ENCODE data around the gene GPX5.

The GPX5 gene

DNA sequence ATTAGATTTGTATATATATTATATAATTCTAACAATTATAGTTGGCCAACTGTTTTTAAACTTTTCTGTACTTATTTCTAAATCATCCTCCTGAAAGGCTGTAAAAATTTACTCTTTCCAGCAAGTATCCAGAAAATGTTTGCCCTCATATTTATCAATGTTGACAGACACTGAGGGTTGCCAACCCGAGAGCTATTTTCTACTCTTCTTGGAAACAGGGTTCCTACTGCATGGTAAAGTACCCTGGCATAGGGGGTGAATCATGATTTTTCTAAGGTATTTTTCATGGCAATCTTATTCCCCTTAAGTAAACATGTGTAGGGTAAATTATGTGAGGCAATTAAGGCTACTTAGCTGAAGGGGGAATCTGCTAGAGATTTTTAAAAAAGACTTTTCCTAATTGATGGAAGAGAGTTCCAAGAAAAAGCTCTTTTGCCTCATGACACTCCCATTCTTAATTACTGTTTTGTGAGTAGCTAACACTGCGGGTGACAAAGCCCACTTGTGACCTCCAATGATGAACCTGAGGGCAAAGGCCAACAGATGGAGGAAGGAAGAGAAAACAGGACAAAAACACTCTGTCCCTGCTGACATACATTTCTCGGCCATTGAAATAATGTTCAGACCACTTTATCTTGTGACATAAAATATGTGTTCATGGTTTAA, 37.9 kb downstream of the GPX5 start:
- TF ChIP-seq POLR2AphosphoS5 (IDR thresholded peaks at IDR 0.05; ENCODE audit: low read depth, low read length) (no peak), SIN3A (IDR thresholded peaks at IDR 0.05; ENCODE audit: borderline replicate concordance, insufficient read depth, low read length) (no peak), FOXP2 (optimal IDR thresholded peaks at IDR 0.05; ENCODE audit: borderline replicate concordance, extremely low read depth, extremely low read length, insufficient read depth) (no peak), TAF1 (IDR thresholded peaks at IDR 0.05; ENCODE audit: borderline replicate concordance, insufficient read depth, low read length) (no peak)
- TF ChIP-seq, protein P1, sequence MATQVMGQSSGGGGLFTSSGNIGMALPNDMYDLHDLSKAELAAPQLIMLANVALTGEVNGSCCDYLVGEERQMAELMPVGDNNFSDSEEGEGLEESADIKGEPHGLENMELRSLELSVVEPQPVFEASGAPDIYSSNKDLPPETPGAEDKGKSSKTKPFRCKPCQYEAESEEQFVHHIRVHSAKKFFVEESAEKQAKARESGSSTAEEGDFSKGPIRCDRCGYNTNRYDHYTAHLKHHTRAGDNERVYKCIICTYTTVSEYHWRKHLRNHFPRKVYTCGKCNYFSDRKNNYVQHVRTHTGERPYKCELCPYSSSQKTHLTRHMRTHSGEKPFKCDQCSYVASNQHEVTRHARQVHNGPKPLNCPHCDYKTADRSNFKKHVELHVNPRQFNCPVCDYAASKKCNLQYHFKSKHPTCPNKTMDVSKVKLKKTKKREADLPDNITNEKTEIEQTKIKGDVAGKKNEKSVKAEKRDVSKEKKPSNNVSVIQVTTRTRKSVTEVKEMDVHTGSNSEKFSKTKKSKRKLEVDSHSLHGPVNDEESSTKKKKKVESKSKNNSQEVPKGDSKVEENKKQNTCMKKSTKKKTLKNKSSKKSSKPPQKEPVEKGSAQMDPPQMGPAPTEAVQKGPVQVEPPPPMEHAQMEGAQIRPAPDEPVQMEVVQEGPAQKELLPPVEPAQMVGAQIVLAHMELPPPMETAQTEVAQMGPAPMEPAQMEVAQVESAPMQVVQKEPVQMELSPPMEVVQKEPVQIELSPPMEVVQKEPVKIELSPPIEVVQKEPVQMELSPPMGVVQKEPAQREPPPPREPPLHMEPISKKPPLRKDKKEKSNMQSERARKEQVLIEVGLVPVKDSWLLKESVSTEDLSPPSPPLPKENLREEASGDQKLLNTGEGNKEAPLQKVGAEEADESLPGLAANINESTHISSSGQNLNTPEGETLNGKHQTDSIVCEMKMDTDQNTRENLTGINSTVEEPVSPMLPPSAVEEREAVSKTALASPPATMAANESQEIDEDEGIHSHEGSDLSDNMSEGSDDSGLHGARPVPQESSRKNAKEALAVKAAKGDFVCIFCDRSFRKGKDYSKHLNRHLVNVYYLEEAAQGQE (IDR thresholded peaks at IDR 0.05; ENCODE audit: insufficient read depth in 1 of 2, low read depth in 2 of 2, low read length in 2 of 2): no peak

DNA sequence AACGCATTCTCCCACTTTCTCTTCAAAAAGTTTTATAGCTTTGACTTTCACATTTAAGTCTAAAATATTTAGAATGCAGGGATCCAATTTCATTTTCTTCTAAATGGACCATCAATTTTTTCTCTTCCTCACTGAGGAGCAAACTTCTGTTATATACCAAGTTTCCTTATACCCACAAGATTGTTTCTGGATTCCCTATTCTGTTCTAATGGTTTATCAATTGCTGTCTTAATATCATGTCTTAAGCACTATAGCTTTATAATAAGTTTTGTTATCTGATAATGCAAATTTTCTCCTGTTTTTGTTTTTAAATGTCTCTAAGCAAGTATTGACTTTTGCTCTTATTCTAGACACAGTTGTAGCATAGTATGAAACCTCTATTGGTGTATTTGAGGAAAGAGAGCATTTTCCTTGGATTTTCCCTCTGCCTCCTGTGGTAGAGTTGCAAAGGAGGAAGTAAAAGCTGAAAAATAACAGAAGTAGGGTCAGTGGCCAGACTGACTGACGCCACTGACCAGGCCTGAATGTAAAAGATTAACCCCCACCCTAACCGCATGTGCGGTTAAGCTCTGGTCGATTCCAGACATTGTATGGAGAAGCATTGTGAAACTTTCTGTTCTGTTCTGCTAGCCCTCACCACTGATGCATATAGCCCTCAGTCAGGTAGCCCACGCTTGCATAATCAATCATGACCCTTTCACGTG, 40.3 kb downstream of the GPX5 start:
- TF ChIP-seq, protein P1 (IDR thresholded peaks at IDR 0.05; ENCODE audit: insufficient read depth in 1 of 2, low read depth in 2 of 2, low read length in 2 of 2): no peak
- TF ChIP-seq TAF1 (IDR thresholded peaks at IDR 0.05; ENCODE audit: borderline replicate concordance, insufficient read depth, low read length): no peak
- TF ChIP-seq POLR2AphosphoS5 (IDR thresholded peaks at IDR 0.05; ENCODE audit: low read depth, low read length): no peak
- no peak for TF ChIP-seq SIN3A (IDR thresholded peaks at IDR 0.05; ENCODE audit: borderline replicate concordance, insufficient read depth, low read length)
- TF ChIP-seq FOXP2 (optimal IDR thresholded peaks at IDR 0.05; ENCODE audit: borderline replicate concordance, extremely low read depth, extremely low read length, insufficient read depth): no peak

DNA sequence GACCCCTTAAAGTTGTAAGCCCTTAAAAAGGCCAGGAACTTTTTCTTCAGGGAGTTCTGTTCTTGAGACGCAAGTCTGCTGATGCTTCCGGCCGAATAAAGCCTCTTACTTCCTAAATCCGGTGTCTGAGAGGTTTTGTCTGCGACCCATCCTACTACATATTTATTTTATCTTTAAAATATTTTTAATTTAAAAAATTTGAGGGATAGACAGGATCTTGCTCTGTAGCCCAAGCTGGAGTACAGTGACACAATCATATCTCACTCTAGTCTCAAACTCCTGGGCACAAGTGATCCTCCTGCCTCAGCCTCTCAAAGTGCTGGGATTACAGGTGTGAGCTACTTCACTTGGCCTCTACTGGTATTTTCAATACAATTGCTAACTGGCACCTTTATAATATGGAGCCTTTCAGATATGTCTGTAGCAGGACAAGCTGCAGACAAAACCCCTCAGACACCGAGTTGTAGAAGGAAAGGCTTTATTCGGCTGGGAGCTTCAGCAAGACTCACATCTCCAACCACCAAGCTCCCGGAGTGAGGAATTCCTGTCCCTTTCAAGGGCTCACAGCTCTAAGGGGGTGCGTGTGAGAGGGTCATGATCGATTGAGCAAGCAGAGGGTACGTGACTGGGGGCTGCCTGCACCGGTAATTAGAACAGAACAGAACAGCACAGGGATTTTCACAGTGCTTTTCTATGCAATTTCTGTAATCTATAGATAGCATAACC, 41.0 kb downstream of the GPX5 start:
- no peak for TF ChIP-seq POLR2AphosphoS5 (IDR thresholded peaks at IDR 0.05; ENCODE audit: low read depth, low read length)
- TF ChIP-seq FOXP2 (optimal IDR thresholded peaks at IDR 0.05; ENCODE audit: borderline replicate concordance, extremely low read depth, extremely low read length, insufficient read depth): no peak
- TF ChIP-seq, protein P1 (IDR thresholded peaks at IDR 0.05; ENCODE audit: insufficient read depth in 1 of 2, low read depth in 2 of 2, low read length in 2 of 2): no peak
- no peak for TF ChIP-seq SIN3A (IDR thresholded peaks at IDR 0.05; ENCODE audit: borderline replicate concordance, insufficient read depth, low read length)
- no peak for TF ChIP-seq TAF1 (IDR thresholded peaks at IDR 0.05; ENCODE audit: borderline replicate concordance, insufficient read depth, low read length)

DNA sequence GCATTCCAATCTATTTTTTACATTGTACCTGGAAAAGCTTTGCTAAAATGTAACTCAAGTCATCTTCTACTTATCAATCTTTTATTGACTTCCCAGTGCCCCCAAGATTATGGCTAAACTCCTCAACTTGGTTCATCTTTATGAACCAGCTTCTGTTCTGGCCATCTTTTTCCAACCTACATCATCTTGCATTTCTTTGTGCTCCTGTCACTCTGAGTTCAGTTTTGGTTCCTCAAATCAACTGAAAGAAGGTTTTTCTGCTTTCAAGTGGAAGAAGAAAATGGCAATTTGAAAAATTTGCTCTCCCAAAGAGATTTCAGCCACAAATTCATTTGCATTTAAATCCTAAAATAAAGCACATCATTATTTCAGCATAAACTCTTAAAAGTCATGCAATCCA, 41.8 kb downstream of the GPX5 start:
- TF ChIP-seq FOXP2 (optimal IDR thresholded peaks at IDR 0.05; ENCODE audit: borderline replicate concordance, extremely low read depth, extremely low read length, insufficient read depth) (no peak), TAF1 (IDR thresholded peaks at IDR 0.05; ENCODE audit: borderline replicate concordance, insufficient read depth, low read length) (no peak), SIN3A (IDR thresholded peaks at IDR 0.05; ENCODE audit: borderline replicate concordance, insufficient read depth, low read length) (no peak), POLR2AphosphoS5 (IDR thresholded peaks at IDR 0.05; ENCODE audit: low read depth, low read length) (no peak)
- TF ChIP-seq, protein P1 (IDR thresholded peaks at IDR 0.05; ENCODE audit: insufficient read depth in 1 of 2, low read depth in 2 of 2, low read length in 2 of 2): no peak

Data from PFSK-1 (cell line).